Gastrocnemius medialis (tissue), 4 donors: ENCODE measurements around the gene AGK.

Experiments
- POLR2A ChIP-seq, 2 donors: fragments of 450-650 bp; IDR thresholded peaks; one replicate each; pipeline ENCODE4 v1.6.1; 2017; ENCODE audit warnings: antibody characterized with exemption in 2 of 2, mild to moderate bottlenecking in 2 of 2, moderate library complexity in 2 of 2
- TF ChIP-seq, protein P1 (sequence below), 5 experiments: fragments of 450-650 bp in 3 of 5; fragments of 200-600 bp in 2 of 5; sonication (generic) in 2 of 5; IDR thresholded peaks in 4 of 5; conservative IDR thresholded peaks in 1 of 5; 1 replicate in 4 of 5; 2 replicates in 1 of 5; pipeline ENCODE4 v1.5.1; 2016 to 2019; ENCODE audit warnings: antibody characterized with exemption in 5 of 5, mild to moderate bottlenecking in 3 of 5, moderate library complexity in 3 of 5

DNA sequence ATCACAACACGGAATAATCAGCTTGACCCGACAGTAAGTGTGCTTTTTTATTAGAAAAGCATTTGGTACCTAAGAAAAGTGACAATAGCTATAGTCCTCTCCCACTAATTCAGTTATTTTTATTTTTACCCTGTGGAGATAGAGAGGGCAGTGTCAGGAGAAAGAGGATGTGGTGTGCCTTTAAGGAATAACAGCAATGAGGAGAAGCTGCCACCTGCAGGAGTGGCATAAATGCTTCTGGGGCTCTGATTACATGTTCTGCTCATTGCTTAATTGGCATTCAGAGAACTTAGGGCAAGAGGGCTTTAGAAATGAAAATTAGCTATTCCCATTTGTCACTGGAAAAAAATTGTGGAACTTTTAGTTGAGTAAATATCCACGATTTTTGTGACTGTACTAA is 90.7 kb downstream of the AGK start:
- no peak for TF ChIP-seq POLR2A (IDR thresholded peaks at IDR 0.05)
- TF ChIP-seq, protein P1, sequence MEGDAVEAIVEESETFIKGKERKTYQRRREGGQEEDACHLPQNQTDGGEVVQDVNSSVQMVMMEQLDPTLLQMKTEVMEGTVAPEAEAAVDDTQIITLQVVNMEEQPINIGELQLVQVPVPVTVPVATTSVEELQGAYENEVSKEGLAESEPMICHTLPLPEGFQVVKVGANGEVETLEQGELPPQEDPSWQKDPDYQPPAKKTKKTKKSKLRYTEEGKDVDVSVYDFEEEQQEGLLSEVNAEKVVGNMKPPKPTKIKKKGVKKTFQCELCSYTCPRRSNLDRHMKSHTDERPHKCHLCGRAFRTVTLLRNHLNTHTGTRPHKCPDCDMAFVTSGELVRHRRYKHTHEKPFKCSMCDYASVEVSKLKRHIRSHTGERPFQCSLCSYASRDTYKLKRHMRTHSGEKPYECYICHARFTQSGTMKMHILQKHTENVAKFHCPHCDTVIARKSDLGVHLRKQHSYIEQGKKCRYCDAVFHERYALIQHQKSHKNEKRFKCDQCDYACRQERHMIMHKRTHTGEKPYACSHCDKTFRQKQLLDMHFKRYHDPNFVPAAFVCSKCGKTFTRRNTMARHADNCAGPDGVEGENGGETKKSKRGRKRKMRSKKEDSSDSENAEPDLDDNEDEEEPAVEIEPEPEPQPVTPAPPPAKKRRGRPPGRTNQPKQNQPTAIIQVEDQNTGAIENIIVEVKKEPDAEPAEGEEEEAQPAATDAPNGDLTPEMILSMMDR (IDR thresholded peaks at IDR 0.05 in 4 of 5, conservative IDR thresholded peaks at IDR 0.05 in 1 of 5) = no peak
